Stimulated activated CD4-positive, alpha-beta T cell treated with anti-CD3 and anti-CD28 coated beads, Interleukin-1b, Interleukin-23, amount 100 ng/mL, for 4 hours (primary cell): ENCODE results near the gene CNTN4.

Experiments used
- DNase-seq, 2 donors: peaks; one replicate each; pipeline ENCODE4 v3.0.0-alpha.2; 2020; ENCODE audit warnings: low read depth in 2 of 2

The CNTN4 gene

GRCh38 chr3:2686816-2687502 lies 588.3 kb downstream of the CNTN4 start:
- DNase-seq = no peak

- DNase-seq = no peak
These were observed 598.9 kb downstream of the CNTN4 start for GRCh38 chr3:2697589-2697988.

GRCh38 chr3:2701471-2701870 lies 602.8 kb downstream of the CNTN4 start:
- no peak for DNase-seq

- no peak for DNase-seq
These were observed 607.6 kb downstream of the CNTN4 start for GRCh38 chr3:2706144-2706835.

DNA sequence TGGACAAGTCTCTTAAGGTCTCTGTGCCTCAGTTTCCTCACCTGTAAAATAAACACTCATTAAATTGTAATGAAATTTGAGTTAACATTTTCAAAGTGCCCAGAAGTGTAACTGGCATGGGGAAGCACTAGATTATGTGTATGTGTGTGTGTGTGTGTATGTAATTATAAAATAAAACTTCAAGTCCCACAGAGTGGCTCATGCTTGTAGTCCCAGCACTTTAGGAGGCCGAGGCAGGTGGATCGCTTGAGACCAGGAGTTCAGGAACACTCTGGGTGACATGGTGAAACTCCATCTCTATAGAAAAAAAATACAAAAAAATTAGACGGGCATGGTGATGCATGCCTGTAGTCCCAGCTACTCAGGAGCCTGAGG lies 608.2 kb downstream of the CNTN4 start:
- DNase-seq = no peak

DNA sequence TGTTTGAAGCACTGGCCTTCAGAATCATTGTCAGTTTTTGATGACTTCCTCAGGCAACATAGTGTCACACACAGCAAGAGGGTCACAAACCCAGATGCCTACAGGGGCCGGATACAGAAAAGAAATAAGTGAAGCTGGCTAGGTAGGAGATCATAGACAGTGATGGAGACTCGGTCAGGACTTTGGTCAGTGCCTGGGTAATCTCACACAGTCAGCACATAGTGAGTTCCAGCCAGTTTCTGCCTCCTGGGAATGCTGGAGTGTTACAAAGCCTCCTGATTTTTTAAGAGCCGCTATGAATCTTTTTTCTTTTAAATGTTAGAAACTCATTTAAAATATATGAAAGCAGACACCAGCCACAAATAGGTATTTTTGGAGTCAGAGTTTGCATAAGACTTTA lies 612.4 kb downstream of the CNTN4 start:
- no peak for DNase-seq

DNA sequence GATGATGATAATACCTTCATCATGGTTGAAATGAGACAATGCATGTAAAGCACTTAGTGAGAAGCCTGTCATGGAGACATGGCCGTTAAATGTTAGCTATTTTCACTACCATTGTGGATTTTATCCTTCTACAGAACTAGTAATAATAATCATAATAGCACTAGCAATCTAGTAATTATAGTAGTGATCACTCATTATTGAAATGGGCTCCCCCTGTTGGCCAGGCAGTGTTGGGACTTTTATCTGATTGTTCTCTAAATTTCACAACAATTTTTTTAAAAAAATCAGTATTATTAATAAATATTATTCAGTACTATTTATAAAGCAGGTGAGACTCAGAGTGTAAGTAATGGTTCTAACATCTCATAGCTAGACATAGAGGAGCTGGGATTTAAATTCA lies 615.3 kb downstream of the CNTN4 start:
- DNase-seq = no peak

- no peak for DNase-seq
These were observed 616.2 kb downstream of the CNTN4 start for GRCh38 chr3:2714834-2715233.

DNA sequence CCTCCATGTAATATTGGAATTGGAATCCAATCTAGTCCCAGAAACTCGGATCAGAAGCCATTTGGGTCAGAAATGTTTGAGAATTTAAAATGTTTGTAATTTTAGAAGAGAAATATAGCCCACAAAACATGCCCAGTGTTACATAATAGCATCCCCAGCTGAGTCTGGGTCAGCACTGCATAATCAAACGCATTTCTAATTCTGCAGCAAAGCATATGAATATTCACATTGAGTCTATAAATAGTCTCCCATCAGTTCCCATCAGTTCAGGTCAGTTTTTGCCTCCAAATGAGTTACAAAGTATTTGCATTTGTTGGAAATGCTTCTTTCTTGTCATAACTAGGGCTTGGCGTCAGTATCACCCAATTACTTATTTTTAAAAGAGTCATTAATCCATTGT lies 628.4 kb downstream of the CNTN4 start:
- DNase-seq = no peak

DNA sequence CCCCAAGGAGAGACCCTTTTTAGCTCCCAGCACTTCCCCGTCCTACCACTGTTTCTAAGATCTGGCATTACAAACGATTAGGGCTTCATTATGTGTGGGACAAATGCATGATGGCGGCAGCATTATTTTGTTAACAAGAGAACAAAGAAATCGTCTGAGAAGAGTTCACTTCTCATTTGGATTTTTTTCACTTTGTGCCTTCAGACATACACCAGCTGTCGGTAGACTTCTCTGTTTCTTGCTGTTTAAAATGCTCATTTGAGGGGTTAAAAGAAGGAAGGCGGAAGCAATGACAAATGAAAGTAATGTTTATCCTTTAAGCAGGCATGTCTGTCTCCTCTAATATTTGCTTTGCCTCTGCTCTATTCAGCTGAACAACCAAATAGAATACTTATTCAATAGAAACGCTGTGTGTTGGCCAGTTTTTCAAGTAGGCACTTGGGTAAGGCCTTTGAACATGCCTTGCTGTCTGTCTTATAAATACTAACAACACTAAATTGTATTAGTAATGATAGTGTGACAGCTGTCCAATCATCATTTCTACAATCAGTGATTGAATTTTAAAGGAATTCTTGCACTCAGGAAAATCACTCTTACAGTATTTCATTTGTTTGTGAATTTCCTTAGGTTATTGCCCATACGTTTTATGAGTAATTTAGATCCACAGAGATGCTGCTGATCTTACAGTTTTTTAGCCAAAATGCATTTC lies 629.1 kb downstream of the CNTN4 start:
- DNase-seq = no peak

GRCh38 chr3:2731843-2732242 lies 633.2 kb downstream of the CNTN4 start:
- no peak for DNase-seq

GRCh38 chr3:2735392-2735894 lies 636.8 kb downstream of the CNTN4 start:
- DNase-seq = no peak

DNA sequence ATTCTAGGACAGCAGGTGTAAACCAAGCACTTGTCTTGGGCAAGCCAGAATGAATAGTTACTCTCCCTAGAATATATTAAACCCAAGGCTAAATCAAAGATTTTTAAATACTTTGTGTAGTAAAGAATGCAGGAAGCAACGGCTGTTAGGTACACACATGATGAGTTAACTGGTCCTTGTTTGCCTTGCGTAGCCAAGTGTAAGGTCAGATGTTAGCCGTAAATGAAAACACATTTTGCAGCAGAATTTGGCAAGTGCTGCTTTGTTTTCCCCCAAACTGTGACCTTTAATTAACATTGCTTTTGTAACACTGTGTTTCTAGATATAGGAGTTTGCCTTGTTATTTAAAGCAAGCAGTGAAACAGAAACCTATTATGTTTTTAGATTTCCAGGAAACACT lies 642.9 kb downstream of the CNTN4 start:
- DNase-seq = no peak

GRCh38 chr3:2765002-2765579 lies 666.4 kb downstream of the CNTN4 start:
- no peak for DNase-seq

GRCh38 chr3:2770451-2770850 lies 671.8 kb downstream of the CNTN4 start:
- DNase-seq = no peak

DNA sequence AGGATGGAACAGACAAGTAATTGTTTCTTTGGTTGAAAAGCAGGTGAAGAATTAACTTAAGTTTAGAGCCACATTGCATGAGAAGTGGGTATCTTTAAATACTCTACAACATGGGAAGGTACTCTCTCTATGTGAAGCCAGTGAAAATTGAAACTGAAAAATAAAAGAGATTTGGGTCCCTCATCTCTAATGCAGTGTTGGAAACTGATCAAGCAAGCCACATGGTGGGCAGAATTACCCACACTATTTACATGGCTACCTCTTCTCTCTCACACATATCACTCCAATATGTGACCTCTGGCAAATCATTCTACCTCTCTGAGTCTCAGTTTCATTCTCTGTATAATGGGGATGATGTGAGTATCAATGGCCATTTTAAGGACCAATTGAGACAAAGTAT lies 672.5 kb downstream of the CNTN4 start:
- no peak for DNase-seq

DNA sequence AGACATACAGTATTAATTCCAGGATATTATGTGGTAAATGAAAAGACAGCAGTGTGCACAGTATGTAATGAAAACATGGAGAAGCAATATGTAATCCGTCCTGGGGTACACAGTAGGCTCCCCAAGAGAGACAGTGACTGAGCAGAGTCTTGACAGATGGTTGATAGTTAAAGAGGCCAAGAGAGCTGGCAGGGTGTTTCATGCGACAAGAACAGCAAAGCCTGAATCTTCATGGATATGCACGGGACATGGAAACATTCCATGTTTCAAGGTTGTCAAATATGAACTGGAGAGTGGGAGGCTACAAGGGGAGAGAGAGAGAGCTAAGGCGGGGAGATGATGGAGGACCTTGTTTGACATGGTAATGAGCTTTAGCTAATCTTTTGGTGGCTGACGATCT lies 673.1 kb downstream of the CNTN4 start:
- DNase-seq = no peak

GRCh38 chr3:2772803-2773202 lies 674.1 kb downstream of the CNTN4 start:
- no peak for DNase-seq

GRCh38 chr3:2774481-2775249 lies 676.0 kb downstream of the CNTN4 start:
- no peak for DNase-seq

GRCh38 chr3:2783261-2783660 lies 684.6 kb downstream of the CNTN4 start:
- no peak for DNase-seq

- no peak for DNase-seq
These were observed 686.0 kb downstream of the CNTN4 start for GRCh38 chr3:2784627-2785026.
